GM21528 (cell line): ENCODE measurements around the gene RAP2C.

Source experiments
- ATAC-seq: cut with Tn5 transposase; IDR thresholded peaks from one replicate; pipeline ENCODE4 v1.9.1; 2021; ENCODE audit warnings: mild to moderate bottlenecking, moderate library complexity; ENCODE audit not compliant: unreplicated experiment, low FRiP score

Gene RAP2C

GRCh38 chrX:132219343-132219768 lies at the start of gene RAP2C:
RAP2C (minus strand) TSS chrX:132219447; CDS start chrX:132217268, 2,179 bp downstream.
- peak; percentile 59 for ATAC-seq

GRCh38 chrX:132267392-132267791 lies 48.1 kb upstream of the RAP2C start:
- no peak for ATAC-seq

- ATAC-seq = no peak
These were observed 47.5 kb upstream of the RAP2C start for GRCh38 chrX:132266583-132267355.

GRCh38 chrX:132263127-132263526 lies 43.9 kb upstream of the RAP2C start:
- no peak for ATAC-seq

GRCh38 chrX:132258509-132258908 lies 39.3 kb upstream of the RAP2C start:
- ATAC-seq = no peak

GRCh38 chrX:132257116-132257515 lies 37.9 kb upstream of the RAP2C start:
- no peak for ATAC-seq

GRCh38 chrX:132236121-132236520 lies 16.9 kb upstream of the RAP2C start:
- no peak for ATAC-seq

- no peak for ATAC-seq
These were observed 16.2 kb upstream of the RAP2C start for GRCh38 chrX:132235488-132235887.

GRCh38 chrX:132231587-132231986 lies 12.3 kb upstream of the RAP2C start:
- ATAC-seq = no peak

GRCh38 chrX:132227383-132228112 lies 8.3 kb upstream of the RAP2C start:
- ATAC-seq = no peak

- no peak for ATAC-seq
These were observed 6.9 kb upstream of the RAP2C start for GRCh38 chrX:132226169-132226568.

- ATAC-seq = peak; percentile 52
These were observed 991 bp downstream of the RAP2C start for GRCh38 chrX:132218100-132218812.

- ATAC-seq = peak; percentile 71
These were observed 1.8 kb downstream of the RAP2C start for GRCh38 chrX:132217203-132218073.

- ATAC-seq = peak; percentile 19
These were observed 2.4 kb downstream of the RAP2C start for GRCh38 chrX:132216806-132217202.

- ATAC-seq = no peak
These were observed 3.0 kb downstream of the RAP2C start for GRCh38 chrX:132216283-132216682.

- no peak for ATAC-seq
These were observed 4.7 kb downstream of the RAP2C start for GRCh38 chrX:132214518-132214917.

GRCh38 chrX:132209527-132209926 lies 9.7 kb downstream of the RAP2C start:
- no peak for ATAC-seq

- ATAC-seq = no peak
These were observed 10.8 kb downstream of the RAP2C start for GRCh38 chrX:132208422-132208821.

- no peak for ATAC-seq
These were observed 11.3 kb downstream of the RAP2C start for GRCh38 chrX:132207996-132208395.

- no peak for ATAC-seq
These were observed 13.0 kb downstream of the RAP2C start for GRCh38 chrX:132206259-132206658.
